DOHH2 (cell line): ENCODE data around the gene APOL4.
A peak's percentile ranks its signal among the peaks of the same experiment; 100 is the strongest.

Source experiments
- H3F3A ChIP-seq: fragments of 200-600 bp; sonication (generic), shearing (Covaris generic); 2 replicates; pipeline ENCODE4 v1.6.0; 2016; ENCODE audit warnings: antibody characterized with exemption, mild to moderate bottlenecking; ENCODE audit not compliant: control insufficient read depth, insufficient read depth
- H3K27ac ChIP-seq: fragments of 200-600 bp; sonication (generic); 2 replicates; pipeline ENCODE4 v1.5.1; 2014; ENCODE audit warnings: low read depth, mild to moderate bottlenecking, low read length, moderate library complexity
- H3K27me3 ChIP-seq: fragments of 200-600 bp; sonication (generic); 2 replicates; pipeline ENCODE4 v1.6.1; 2014; ENCODE audit warnings: mild to moderate bottlenecking, low read length, mixed read lengths; ENCODE audit not compliant: control insufficient read depth
- H3K36me3 ChIP-seq: fragments of 200-600 bp; sonication (generic); 2 replicates; pipeline ENCODE4 v1.6.1; 2014; ENCODE audit warnings: mild to moderate bottlenecking, low read length, moderate library complexity, mixed read lengths; ENCODE audit not compliant: control insufficient read depth
- H3K4me1 ChIP-seq: fragments of 200-600 bp; sonication (generic); 2 replicates; pipeline ENCODE4 v1.6.1; 2014; ENCODE audit warnings: mild to moderate bottlenecking, low read length, mixed read lengths; ENCODE audit not compliant: control insufficient read depth
- H3K4me2 ChIP-seq: fragments of 200-600 bp; sonication (generic); 2 replicates; pipeline ENCODE4 v1.6.0; 2014; ENCODE audit warnings: mild to moderate bottlenecking, low read length, moderate library complexity
- H3K4me3 ChIP-seq: fragments of 200-600 bp; sonication (generic); 2 replicates; pipeline ENCODE4 v1.5.1; 2014; ENCODE audit warnings: mild to moderate bottlenecking, low read length, mixed read lengths
- H3K79me2 ChIP-seq: fragments of 200-600 bp; sonication (generic); 2 replicates; pipeline ENCODE4 v1.6.1; 2014; ENCODE audit warnings: mild to moderate bottlenecking, low read length, mixed read lengths; ENCODE audit not compliant: control insufficient read depth
- H3K9me2 ChIP-seq: fragments of 200-600 bp; sonication (generic); replicated peaks from 2 replicates; pipeline ENCODE4 v1.6.1; 2014; ENCODE audit warnings: mild to moderate bottlenecking, low read length, mixed read lengths; ENCODE audit not compliant: control insufficient read depth
- H3K9me3 ChIP-seq: fragments of 200-600 bp; sonication (generic); 2 replicates; pipeline ENCODE4 v1.6.1; 2014; ENCODE audit warnings: antibody characterized with exemption, low read length, mixed read lengths; ENCODE audit not compliant: control insufficient read depth, insufficient read depth
- H4K20me1 ChIP-seq: fragments of 200-600 bp; sonication (generic); 2 replicates; pipeline ENCODE4 v1.6.0; 2014; ENCODE audit warnings: low read depth, mild to moderate bottlenecking, antibody characterized with exemption, low read length, moderate library complexity; ENCODE audit not compliant: control insufficient read depth, insufficient read depth
- EZH2phosphoT487 ChIP-seq: fragments of 200-600 bp; sonication (generic); IDR thresholded peaks from 2 replicates; pipeline ENCODE4 v1.6.1; 2017; ENCODE audit warnings: borderline replicate concordance, mild to moderate bottlenecking, antibody characterized with exemption, low read length, moderate library complexity, mixed read lengths
- TF ChIP-seq, protein P1 (sequence below): fragments of 200-600 bp; sonication (generic); IDR thresholded peaks from one replicate; pipeline ENCODE4 v1.5.1; 2014; ENCODE audit warnings: antibody characterized with exemption, mild to moderate bottlenecking, low read depth, low read length; ENCODE audit not compliant: poor library complexity, severe bottlenecking

Gene APOL4

GRCh38 chr22:36156515-36157419, 44.8 kb downstream of the APOL4 start:
- H3K27me3 ChIP-seq: peaks cover 47% of the 10 kb centered on the region
- no peaks in the 10 kb centered on the region for H3F3A ChIP-seq
- no peaks in the 10 kb centered on the region for H3K9me3 ChIP-seq
- peak overlapping the region; percentile 38 for H3K4me2 ChIP-seq
- no peak overlapping the region for H3K27ac ChIP-seq
- no peaks in the 10 kb centered on the region for H4K20me1 ChIP-seq
- no peaks in the 10 kb centered on the region for H3K79me2 ChIP-seq
- H3K4me1 ChIP-seq: peaks cover 7% of the 10 kb centered on the region; the same call in 1 of the 2 replicates
- H3K9me2 ChIP-seq: no peaks in the 10 kb centered on the region
- H3K4me3 ChIP-seq: no peak overlapping the region
- TF ChIP-seq EZH2phosphoT487: no peak
- TF ChIP-seq, protein P1, sequence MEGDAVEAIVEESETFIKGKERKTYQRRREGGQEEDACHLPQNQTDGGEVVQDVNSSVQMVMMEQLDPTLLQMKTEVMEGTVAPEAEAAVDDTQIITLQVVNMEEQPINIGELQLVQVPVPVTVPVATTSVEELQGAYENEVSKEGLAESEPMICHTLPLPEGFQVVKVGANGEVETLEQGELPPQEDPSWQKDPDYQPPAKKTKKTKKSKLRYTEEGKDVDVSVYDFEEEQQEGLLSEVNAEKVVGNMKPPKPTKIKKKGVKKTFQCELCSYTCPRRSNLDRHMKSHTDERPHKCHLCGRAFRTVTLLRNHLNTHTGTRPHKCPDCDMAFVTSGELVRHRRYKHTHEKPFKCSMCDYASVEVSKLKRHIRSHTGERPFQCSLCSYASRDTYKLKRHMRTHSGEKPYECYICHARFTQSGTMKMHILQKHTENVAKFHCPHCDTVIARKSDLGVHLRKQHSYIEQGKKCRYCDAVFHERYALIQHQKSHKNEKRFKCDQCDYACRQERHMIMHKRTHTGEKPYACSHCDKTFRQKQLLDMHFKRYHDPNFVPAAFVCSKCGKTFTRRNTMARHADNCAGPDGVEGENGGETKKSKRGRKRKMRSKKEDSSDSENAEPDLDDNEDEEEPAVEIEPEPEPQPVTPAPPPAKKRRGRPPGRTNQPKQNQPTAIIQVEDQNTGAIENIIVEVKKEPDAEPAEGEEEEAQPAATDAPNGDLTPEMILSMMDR: no peak
- H3K36me3 ChIP-seq: no peaks in the 10 kb centered on the region

- H3K4me1 ChIP-seq: peaks cover 7% of the 10 kb centered on the region; the same call in 1 of the 2 replicates
- TF ChIP-seq, protein P1: no peak
- TF ChIP-seq EZH2phosphoT487: no peak
- H3K36me3 ChIP-seq: no peaks in the 10 kb centered on the region
- H3K9me2 ChIP-seq: no peaks in the 10 kb centered on the region
- no peaks in the 10 kb centered on the region for H3F3A ChIP-seq
- H3K27me3 ChIP-seq: peaks cover 46% of the 10 kb centered on the region
- no peaks in the 10 kb centered on the region for H3K9me3 ChIP-seq
- no peak overlapping the region for H3K27ac ChIP-seq
- H4K20me1 ChIP-seq: no peaks in the 10 kb centered on the region
- H3K4me2 ChIP-seq: no peak overlapping the region
- no peak overlapping the region for H3K4me3 ChIP-seq
- H3K79me2 ChIP-seq: no peaks in the 10 kb centered on the region
Measured at GRCh38 chr22:36156119-36156514, 45.5 kb downstream of the APOL4 start.

DNA sequence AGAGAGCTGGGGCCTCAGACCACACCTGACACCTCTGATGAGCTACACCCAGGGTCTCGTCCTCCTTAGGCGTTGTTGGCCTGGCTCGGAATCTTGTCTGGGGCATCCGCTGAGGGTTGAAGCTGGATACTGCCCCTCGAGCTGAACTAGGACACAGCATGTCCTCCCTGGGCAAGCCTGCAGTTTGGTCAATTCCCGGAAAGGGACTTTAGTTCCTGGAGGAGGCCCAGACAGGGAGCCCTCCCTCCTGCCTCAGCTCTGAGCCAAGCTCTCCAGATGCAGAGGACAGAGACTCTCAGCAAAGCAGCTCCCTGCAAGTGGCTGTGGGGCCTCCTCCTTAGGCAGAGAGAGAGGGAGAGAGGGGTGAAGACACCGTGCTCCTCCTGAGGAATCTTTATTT, 45.9 kb downstream of the APOL4 start:
- H3K36me3 ChIP-seq: no peaks in the 10 kb centered on the region
- no peaks in the 10 kb centered on the region for H4K20me1 ChIP-seq
- H3K4me1 ChIP-seq: peaks cover 7% of the 10 kb centered on the region; the same call in 1 of the 2 replicates
- no peak for TF ChIP-seq EZH2phosphoT487
- TF ChIP-seq, protein P1: no peak
- H3K9me3 ChIP-seq: no peaks in the 10 kb centered on the region
- H3K27ac ChIP-seq: no peak overlapping the region
- H3K27me3 ChIP-seq: peaks cover 44% of the 10 kb centered on the region
- no peaks in the 10 kb centered on the region for H3K9me2 ChIP-seq
- no peaks in the 10 kb centered on the region for H3K79me2 ChIP-seq
- H3K4me3 ChIP-seq: no peak overlapping the region
- H3K4me2 ChIP-seq: no peak overlapping the region
- H3F3A ChIP-seq: no peaks in the 10 kb centered on the region
